Stimulated activated CD8-positive, alpha-beta memory T cell treated with anti-CD3 and anti-CD28 coated beads, Interleukin-4, amount 100 ng/mL, for 1 hour (primary cell): ENCODE data around the gene CBFA2T3.

ENCODE experiments used
- DNase-seq, 2 donors: peaks; one replicate each; pipeline ENCODE4 v3.0.0-alpha.2; 2020; ENCODE audit warnings: low read depth in 2 of 2, low spot score in 1 of 2

The CBFA2T3 gene

GRCh38 chr16:88940862-88941817, 35.9 kb downstream of the CBFA2T3 start:
- no peak for DNase-seq

- DNase-seq, result no peak
Observed at GRCh38 chr16:88939972-88940861, 36.8 kb downstream of the CBFA2T3 start.

- no peak for DNase-seq
Observed at GRCh38 chr16:88939245-88939971, 37.6 kb downstream of the CBFA2T3 start.

GRCh38 chr16:88938777-88939244, 38.2 kb downstream of the CBFA2T3 start:
- DNase-seq, result no peak

- no peak for DNase-seq
Observed at GRCh38 chr16:88938119-88938776, 38.8 kb downstream of the CBFA2T3 start.

GRCh38 chr16:88937206-88937621, 39.8 kb downstream of the CBFA2T3 start:
- no peak for DNase-seq

- DNase-seq, result no peak
Observed at GRCh38 chr16:88936556-88937205, 40.3 kb downstream of the CBFA2T3 start.

GRCh38 chr16:88936008-88936555, 40.9 kb downstream of the CBFA2T3 start:
- DNase-seq, result no peak

GRCh38 chr16:88934066-88934667, 42.8 kb downstream of the CBFA2T3 start:
- no peak for DNase-seq

GRCh38 chr16:88932929-88933328, 44.1 kb downstream of the CBFA2T3 start:
- no peak for DNase-seq

- DNase-seq, result no peak
Observed at GRCh38 chr16:88931936-88932335, 45.1 kb downstream of the CBFA2T3 start.

- no peak for DNase-seq
Observed at GRCh38 chr16:88931373-88931900, 45.6 kb downstream of the CBFA2T3 start.

GRCh38 chr16:88930716-88931115, 46.3 kb downstream of the CBFA2T3 start:
- no peak for DNase-seq

- no peak for DNase-seq
Observed at GRCh38 chr16:88929091-88929445, 47.9 kb downstream of the CBFA2T3 start.

GRCh38 chr16:88928405-88929090, 48.5 kb downstream of the CBFA2T3 start:
- DNase-seq, result no peak

- no peak for DNase-seq
Observed at GRCh38 chr16:88927661-88928060, 49.3 kb downstream of the CBFA2T3 start.

- no peak for DNase-seq
Observed at GRCh38 chr16:88927010-88927409, 50.0 kb downstream of the CBFA2T3 start.

GRCh38 chr16:88926374-88926990, 50.5 kb downstream of the CBFA2T3 start:
- DNase-seq, result no peak
